ENCODE measurements around the gene MTHFD1L.
"Not testable (repeated sequence)": the region's sequence is repeated elsewhere in the genome, so short reads cannot be mapped to it uniquely, and the experiment has no call there.

Gene MTHFD1L

GRCh38 chr6:151095538-151096254 is 230.2 kb downstream of the MTHFD1L start:
- no peak for DNase-seq (ENCODE audit: low spot score)

DNA sequence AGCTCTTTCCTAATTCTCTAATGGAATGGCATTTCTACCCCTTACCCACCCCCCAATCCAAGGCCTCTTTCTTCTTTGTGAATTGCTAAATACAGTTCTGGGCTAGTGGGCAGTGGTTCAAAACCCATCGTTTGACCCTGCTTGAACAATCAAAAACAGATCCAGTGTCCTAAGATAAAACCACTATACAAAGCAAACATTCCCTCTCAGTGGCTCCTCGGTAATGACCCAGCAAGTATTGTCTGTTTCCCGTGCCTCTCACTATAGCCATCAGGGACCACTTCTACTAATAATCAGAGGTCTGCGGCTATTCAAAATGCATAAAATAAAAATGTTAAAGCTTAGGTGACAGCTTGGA is 230.7 kb downstream of the MTHFD1L start:
- DNase-seq (ENCODE audit: low spot score) = no peak

GRCh38 chr6:151096691-151097606 is 231.4 kb downstream of the MTHFD1L start:
- DNase-seq (ENCODE audit: low spot score) = no peak

DNA sequence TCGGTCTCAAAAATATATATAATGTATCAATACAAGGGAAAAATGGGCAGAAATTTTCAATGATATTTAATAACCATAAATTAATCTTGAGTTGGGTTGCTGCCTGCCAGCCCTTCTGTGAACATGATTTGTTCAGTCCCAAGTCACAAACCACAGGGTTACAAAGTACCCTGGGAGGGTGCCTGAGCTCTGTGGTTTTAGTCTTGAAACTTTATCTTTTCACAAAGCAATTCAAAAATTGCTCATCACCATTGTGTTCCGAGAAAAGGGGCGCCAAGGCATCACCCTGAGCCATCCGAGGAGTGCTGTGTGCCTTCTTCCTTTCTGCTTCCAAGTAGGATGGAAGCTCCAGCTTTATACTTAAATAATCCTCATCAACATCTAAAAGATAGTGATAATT is 232.7 kb downstream of the MTHFD1L start:
- DNase-seq (ENCODE audit: low spot score) = no peak

- DNase-seq (ENCODE audit: low spot score) = no peak
These were observed 234.8 kb downstream of the MTHFD1L start for GRCh38 chr6:151100326-151100725.

DNA sequence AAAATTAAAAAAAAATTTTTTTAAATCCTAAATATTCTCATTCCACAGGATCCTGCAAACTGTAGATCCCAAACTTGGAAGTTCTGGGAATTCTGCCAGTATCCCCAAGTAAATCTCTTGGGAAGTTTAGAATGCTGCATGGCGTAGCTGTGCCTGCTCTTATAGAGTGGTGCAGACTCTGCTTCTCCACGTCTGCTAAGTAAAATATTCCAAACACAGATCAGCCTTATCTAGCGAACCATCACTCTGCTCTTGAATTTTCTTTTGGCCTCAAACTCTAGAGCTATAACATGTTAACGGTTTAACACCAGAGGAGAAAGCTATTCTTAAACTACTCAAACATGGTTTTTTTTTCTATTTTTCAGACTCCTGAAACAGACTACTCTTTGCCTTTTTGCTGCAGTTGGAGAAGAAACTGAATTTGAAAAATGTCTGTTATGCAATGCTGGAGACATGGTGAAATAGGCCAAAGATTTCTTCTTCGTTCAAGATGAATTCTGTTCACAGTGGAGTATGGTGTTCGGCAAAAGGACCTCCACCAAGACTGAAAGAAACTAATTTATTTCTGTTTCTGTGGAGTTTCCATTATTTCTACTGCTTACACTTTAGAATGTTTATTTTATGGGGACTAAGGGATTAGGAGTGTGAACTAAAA is 235.8 kb downstream of the MTHFD1L start:
- no peak for DNase-seq (ENCODE audit: low spot score)

GRCh38 chr6:151101816-151102694 is 236.6 kb downstream of the MTHFD1L start:
- DNase-seq (ENCODE audit: low spot score) = no peak

GRCh38 chr6:151103266-151103665 is 237.8 kb downstream of the MTHFD1L start:
- DNase-seq (ENCODE audit: low spot score) = no peak

GRCh38 chr6:151107897-151108427 is 242.5 kb downstream of the MTHFD1L start:
- DNase-seq (ENCODE audit: low spot score) = no peak

GRCh38 chr6:151108548-151108947 is 243.0 kb downstream of the MTHFD1L start:
- DNase-seq (ENCODE audit: low spot score) = no peak

DNA sequence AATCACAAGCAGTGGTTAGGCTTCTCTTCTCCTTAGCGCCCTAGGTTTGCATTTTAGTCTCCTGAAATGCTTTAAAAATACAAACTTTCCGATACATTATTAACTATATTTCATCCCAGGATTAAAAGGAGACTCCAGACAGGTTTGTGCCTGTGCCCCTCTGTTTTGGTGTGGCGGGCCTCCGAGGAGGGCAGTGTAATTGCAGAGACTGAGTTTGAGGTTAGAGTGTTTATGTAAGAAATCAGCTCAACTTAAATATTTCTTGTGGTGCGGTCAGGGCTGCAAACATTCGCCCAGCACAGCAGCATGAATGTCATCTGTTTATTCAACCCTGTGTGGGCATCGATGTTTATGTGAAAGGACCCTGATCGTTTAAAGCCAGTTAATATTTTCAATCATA is 243.9 kb downstream of the MTHFD1L start:
- no peak for DNase-seq (ENCODE audit: low spot score)

DNA sequence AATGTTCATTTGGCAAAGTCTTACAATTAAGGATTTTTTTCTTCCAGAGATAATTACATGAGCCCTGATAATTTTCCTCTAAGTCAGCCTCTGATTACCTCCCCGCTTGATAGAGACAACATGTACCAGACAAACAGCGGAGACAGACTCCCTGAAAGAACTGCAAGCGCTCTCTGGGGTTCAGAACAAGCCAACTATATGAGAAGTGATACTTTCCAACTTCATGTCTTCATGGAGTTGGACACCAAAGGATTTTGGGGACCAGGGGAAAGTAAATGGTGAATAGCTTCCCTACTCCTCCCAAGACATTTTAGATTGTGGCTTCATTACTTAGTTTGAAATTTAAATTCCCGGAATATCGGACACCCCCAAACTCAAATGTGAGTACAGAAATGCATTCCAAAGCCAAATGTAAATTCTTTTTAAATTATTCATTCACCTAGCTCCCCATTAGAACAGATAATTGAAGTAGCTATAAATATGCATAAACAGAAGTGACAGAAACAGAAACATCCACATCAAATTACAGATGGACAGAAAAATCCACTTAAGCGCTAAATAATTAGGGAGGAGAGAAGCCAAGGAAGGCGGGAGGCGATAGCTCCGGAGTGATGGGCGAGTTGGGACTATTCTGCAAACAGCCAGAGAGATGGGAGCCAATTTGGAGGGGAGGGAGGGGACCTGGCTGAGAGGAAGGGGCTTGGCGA is 244.5 kb downstream of the MTHFD1L start:
- DNase-seq (ENCODE audit: low spot score) = no peak

DNA sequence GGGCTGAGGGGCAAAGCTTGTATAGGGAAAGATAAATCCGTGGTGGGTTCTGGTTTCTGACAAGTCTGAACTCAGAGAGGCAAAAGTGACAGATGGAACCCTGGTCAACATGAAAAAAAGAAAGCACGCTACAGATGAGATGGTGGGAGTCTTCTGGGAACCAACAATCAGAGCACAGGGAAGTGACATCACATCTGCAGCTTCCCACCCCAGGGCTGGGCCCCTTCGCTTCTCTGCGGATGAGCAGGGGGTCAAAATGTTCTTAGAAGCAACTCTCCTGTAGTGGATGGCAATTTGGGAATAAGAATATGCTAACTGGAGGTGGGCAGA is 245.0 kb downstream of the MTHFD1L start:
- DNase-seq (ENCODE audit: low spot score) = no peak

DNA sequence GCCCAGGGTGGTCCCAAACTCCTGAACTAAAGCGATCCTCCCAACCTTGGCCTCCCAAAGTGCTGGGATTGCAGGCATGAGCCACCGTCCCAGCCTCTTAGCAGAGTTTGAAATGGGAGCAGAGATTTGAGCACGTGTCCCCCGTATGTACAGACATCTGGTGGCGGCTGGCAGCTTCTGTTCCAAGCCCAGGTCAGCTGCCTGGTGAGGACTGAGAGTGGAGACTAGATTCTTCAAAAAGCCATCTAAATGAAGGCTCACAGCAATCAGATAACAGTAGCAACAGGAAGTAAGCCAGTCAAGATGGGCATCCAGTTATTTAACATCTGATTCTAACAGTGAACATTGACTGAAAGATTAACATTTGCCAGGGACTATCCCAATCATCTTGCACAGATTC is 246.2 kb downstream of the MTHFD1L start:
- no peak for DNase-seq (ENCODE audit: low spot score)

DNA sequence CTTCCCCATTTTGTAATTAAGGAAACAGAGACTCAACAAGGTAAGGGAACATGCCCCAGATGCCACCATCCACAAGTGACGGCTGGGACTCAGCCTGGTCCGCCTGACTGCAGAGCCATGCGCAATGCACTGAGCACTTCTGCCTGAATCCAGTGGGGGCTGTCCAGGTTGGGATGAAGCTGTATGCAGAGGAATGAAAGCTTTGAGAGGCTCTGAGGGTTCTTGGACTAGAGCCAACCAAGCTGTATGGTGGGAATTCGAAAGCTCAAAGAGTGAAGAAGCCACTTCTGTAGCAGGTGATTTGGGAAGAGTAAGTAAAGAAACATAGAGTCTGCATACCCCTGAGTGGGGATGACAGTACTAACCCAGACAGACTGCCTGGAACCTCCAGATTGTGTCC is 246.6 kb downstream of the MTHFD1L start:
- no peak for DNase-seq (ENCODE audit: low spot score)

DNA sequence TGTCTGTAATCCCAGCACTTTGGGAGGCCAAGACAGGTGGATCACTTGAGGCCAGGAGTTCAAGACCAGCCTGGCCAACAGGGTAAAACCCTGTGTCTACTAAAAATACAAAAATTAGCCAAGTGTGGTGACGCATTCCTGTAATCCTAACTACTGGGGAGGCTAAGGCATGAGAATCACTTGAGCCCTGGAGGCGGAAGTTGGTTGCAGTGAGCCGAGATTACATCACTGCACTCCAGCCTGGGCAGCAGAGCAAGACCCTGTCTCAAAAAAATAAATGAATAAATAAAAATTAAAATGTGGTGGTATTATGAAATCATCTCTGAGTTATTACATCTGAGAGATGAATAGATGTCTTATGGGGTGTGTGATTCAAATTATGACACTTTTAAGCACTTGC is 247.4 kb downstream of the MTHFD1L start:
- DNase-seq (ENCODE audit: low spot score) = not testable (repeated sequence)

GRCh38 chr6:151113641-151114040 is 248.1 kb downstream of the MTHFD1L start:
- DNase-seq (ENCODE audit: low spot score) = no peak

- no peak for DNase-seq (ENCODE audit: low spot score)
These were observed 253.1 kb downstream of the MTHFD1L start for GRCh38 chr6:151118461-151119123.

- DNase-seq (ENCODE audit: low spot score) = no peak
These were observed 254.5 kb downstream of the MTHFD1L start for GRCh38 chr6:151119823-151120524.

DNA sequence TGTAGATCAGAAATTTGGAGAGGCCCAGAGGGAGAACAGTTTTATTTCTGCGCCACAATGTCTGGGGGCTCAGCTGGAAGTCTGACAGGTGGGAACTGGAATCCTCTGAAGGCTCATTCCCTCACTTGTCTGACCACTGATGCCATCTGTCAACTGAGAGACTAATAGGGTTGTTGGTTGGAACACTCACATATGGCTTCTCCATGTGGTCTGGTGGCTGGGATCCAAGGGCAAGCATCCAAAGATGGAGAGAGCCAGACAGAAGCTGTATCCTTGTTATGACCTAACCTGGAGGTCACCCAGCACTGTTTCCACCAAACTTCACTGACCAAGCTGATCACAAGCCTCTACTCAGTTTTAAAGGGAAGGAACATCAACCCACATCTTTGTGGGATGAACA is 256.4 kb downstream of the MTHFD1L start:
- DNase-seq (ENCODE audit: low spot score) = no peak
